Hepatocyte (in vitro differentiated cells): ENCODE results near the gene IGFALS. TPM values are rescaled to one million over a fixed set of nuclear protein-coding genes. Genes with fewer than 3 reads are reported as not detected.

Experiments
- DNase-seq: peaks from one replicate; pipeline ENCODE4 v3.0.0-alpha.2; 2016; ENCODE audit warnings: low spot score
- H2AFZ ChIP-seq: fragments of 200-600 bp; sonication (generic); 2 replicates; pipeline ENCODE4 v1.6.0; 2016; ENCODE audit warnings: antibody characterized with exemption, mild to moderate bottlenecking
- H3K27ac ChIP-seq: fragments of 200-600 bp; sonication (generic); 2 replicates; pipeline ENCODE4 v1.5.1; 2016; ENCODE audit warnings: mild to moderate bottlenecking
- H3K27me3 ChIP-seq: fragments of 200-600 bp; sonication (generic); 2 replicates; pipeline ENCODE4 v1.6.1; 2016
- H3K36me3 ChIP-seq: fragments of 200-600 bp; sonication (generic); replicated peaks from 2 replicates; pipeline ENCODE4 v1.5.1; 2016; ENCODE audit warnings: low read depth; ENCODE audit not compliant: insufficient read depth
- H3K4me1 ChIP-seq: fragments of 200-600 bp; sonication (generic); 2 replicates; pipeline ENCODE4 v1.5.1; 2016; ENCODE audit warnings: mild to moderate bottlenecking, moderate library complexity; ENCODE audit not compliant: insufficient read depth
- H3K4me2 ChIP-seq: fragments of 200-600 bp; sonication (generic); 2 replicates; pipeline ENCODE4 v1.6.0; 2016
- H3K4me3 ChIP-seq: fragments of 200-600 bp; sonication (generic); 2 replicates; pipeline ENCODE4 v1.5.1; 2016; ENCODE audit warnings: mild to moderate bottlenecking
- H3K79me2 ChIP-seq: fragments of 200-600 bp; sonication (generic); 2 replicates; pipeline ENCODE4 v1.6.0; 2017; ENCODE audit warnings: mild to moderate bottlenecking
- H3K9me2 ChIP-seq: fragments of 200-600 bp; sonication (generic); replicated peaks from 2 replicates; pipeline ENCODE4 v1.6.0; 2017; ENCODE audit warnings: mild to moderate bottlenecking; ENCODE audit not compliant: insufficient read depth
- H3K9me3 ChIP-seq: fragments of 200-600 bp; sonication (generic); 2 replicates; pipeline ENCODE4 v1.5.1; 2016; ENCODE audit warnings: low read depth, mild to moderate bottlenecking
- H4K20me1 ChIP-seq: fragments of 200-600 bp; sonication (generic); 2 replicates; pipeline ENCODE4 v1.6.0; 2016; ENCODE audit warnings: mild to moderate bottlenecking; ENCODE audit not compliant: insufficient read depth, poor library complexity, severe bottlenecking
- CTCF ChIP-seq: fragments of 200-600 bp; sonication (generic); IDR thresholded peaks from 2 replicates; pipeline ENCODE4 v1.5.1; 2016; ENCODE audit warnings: antibody characterized with exemption, mild to moderate bottlenecking; ENCODE audit not compliant: poor library complexity
- EZH2 ChIP-seq: fragments of 200-600 bp; sonication (generic); IDR thresholded peaks from 2 replicates; pipeline ENCODE4 v1.6.1; 2016; ENCODE audit warnings: antibody characterized with exemption, mild to moderate bottlenecking, borderline replicate concordance
- EZH2phosphoT487 ChIP-seq: fragments of 200-600 bp; sonication (generic); IDR thresholded peaks from one replicate; pipeline ENCODE4 v1.6.1; 2018; ENCODE audit warnings: antibody characterized with exemption, mild to moderate bottlenecking, low read depth, moderate library complexity; ENCODE audit not compliant: unreplicated experiment, severe bottlenecking
- WGBS: methylation state at CpG from one replicate; pipeline ENCODE4 v1.1.6; 2016; ENCODE audit warnings: low lambda C conversion rate; ENCODE audit errors: missing lambda C conversion rate; 5-methylcytosine and 5-hydroxymethylcytosine counted together
- polyA plus RNA-seq: library from polyadenylated mRNA; unstranded; fragments of >200 nt; fragmentation: Nextera tagmentation; extraction: Ambion mirVana; gene quantifications from 2 replicates; pipeline ENCODE4 v1.2.1, GENCODE V29; 2016
- total RNA-seq: library from RNA; depleted of rRNA; stranded (reverse); fragments of >200 nt; gene quantifications from 2 replicates; pipeline ENCODE4 v1.2.3, GENCODE V29; 2014

Gene IGFALS
- total and polyA plus RNA-seq, 2 experiments from 2014 or later, result 11.2 to 12.6 TPM

GRCh38 chr16:1775006-1775845 lies 18.3 kb downstream of the IGFALS start:
- H3K4me1 ChIP-seq, result peaks cover 26% of the 10 kb centered on the region

GRCh38 chr16:1774448-1774780 lies 19.1 kb downstream of the IGFALS start:
- 94% methylated on average over 7 of the region's 7 CpGs for WGBS
- no peak for DNase-seq
- peak overlapping the region; percentile 88 for H3K4me3 ChIP-seq
- H3K36me3 ChIP-seq, result no peaks in the 10 kb centered on the region
- H4K20me1 ChIP-seq, result peaks cover 20% of the 10 kb centered on the region
- H3K9me2 ChIP-seq, result no peaks in the 10 kb centered on the region
- H3K27me3 ChIP-seq, result no peaks in the 10 kb centered on the region
- no peak overlapping the region for H2AFZ ChIP-seq
- peak overlapping the region; percentile 98 for H3K27ac ChIP-seq
- H3K79me2 ChIP-seq, result peaks cover 34% of the 10 kb centered on the region
- no peaks in the 10 kb centered on the region for H3K9me3 ChIP-seq
- peaks cover 29% of the 10 kb centered on the region for H3K4me1 ChIP-seq
- H3K4me2 ChIP-seq, result peak overlapping the region; percentile 100
- no peak for TF ChIP-seq CTCF
- TF ChIP-seq EZH2phosphoT487, result no peak
- no peak for TF ChIP-seq EZH2

More at GRCh38 chr16:1775006-1775845, 18.3 kb downstream of the IGFALS start:
- H3K79me2 ChIP-seq, result peaks cover 35% of the 10 kb centered on the region
- peak overlapping the region; percentile 100 for H3K4me2 ChIP-seq
- no peaks in the 10 kb centered on the region for H3K36me3 ChIP-seq
- H4K20me1 ChIP-seq, result peaks cover 20% of the 10 kb centered on the region
- no peak for DNase-seq
- no peaks in the 10 kb centered on the region for H3K9me2 ChIP-seq
- WGBS, result 97% methylated on average over 30 of the region's 30 CpGs
- H3K27me3 ChIP-seq, result no peaks in the 10 kb centered on the region
- H3K4me3 ChIP-seq, result no peak overlapping the region
- H2AFZ ChIP-seq, result no peak overlapping the region
- H3K27ac ChIP-seq, result no peak overlapping the region
- no peaks in the 10 kb centered on the region for H3K9me3 ChIP-seq
- no peak for TF ChIP-seq CTCF
- TF ChIP-seq EZH2, result no peak
- no peak for TF ChIP-seq EZH2phosphoT487

DNA sequence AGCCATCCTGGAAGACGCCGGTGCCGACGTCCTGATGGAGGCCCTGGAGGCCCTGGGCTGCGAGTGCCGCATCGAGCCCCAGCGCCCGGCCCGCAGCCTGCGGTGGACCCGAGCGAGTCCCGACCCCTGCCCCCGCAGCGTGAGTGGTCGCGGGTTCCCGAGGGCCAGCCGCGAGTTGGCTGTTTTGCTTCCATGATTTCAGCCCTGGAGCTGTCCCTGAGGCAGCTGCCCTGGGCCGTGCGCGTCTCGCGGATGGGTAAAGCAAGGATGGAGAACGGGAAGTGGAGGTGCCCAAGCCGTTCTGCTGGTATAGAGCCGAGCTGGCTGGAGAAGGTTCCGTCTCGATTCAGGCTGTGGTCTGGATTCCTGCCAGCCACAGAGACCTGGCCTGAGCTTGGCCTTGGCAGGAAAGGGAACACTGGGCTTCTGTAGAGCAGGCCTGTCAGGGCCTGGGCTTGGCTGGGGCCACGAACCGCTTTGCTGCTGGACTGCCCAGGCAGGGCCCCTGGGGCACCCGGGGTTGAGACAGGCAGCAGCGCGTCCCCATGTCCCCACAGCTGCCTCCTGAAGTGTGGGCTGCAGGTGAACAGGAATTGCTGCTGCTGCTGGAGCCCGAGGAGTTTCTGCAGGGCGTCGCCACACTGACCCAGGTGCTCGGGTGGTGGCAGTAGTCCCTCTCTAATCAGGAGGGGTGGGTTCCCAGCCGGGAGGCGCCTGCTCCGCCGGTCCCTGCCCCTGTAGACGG lies 19.6 kb downstream of the IGFALS start:
- peak overlapping the region; percentile 100 for H3K4me2 ChIP-seq
- H2AFZ ChIP-seq, result peak overlapping the region; percentile 80
- peak overlapping the region; percentile 98 for H3K27ac ChIP-seq
- peaks cover 20% of the 10 kb centered on the region for H4K20me1 ChIP-seq
- H3K9me3 ChIP-seq, result no peaks in the 10 kb centered on the region
- no peaks in the 10 kb centered on the region for H3K9me2 ChIP-seq
- H3K4me3 ChIP-seq, result peak overlapping the region; percentile 88
- peaks cover 29% of the 10 kb centered on the region for H3K4me1 ChIP-seq
- no peak for DNase-seq
- WGBS, result 29% methylated on average over 39 of the region's 45 CpGs
- H3K27me3 ChIP-seq, result no peaks in the 10 kb centered on the region
- H3K79me2 ChIP-seq, result peaks cover 34% of the 10 kb centered on the region
- no peaks in the 10 kb centered on the region for H3K36me3 ChIP-seq
- TF ChIP-seq CTCF, result no peak
- no peak for TF ChIP-seq EZH2phosphoT487
- TF ChIP-seq EZH2, result no peak
